ENCODE measurements around the gene ARMH3.

- TF ChIP-seq CTCF (IDR thresholded peaks at IDR 0.05) (no peak), POLR2A (IDR thresholded peaks at IDR 0.05) (no peak)
Measured at GRCh38 chr10:101967713-101968112, 88.3 kb downstream of the ARMH3 start.

Data from testis (tissue), 2 donors.